ENCODE results near the gene MROH9.

MROH9 gene

DNA sequence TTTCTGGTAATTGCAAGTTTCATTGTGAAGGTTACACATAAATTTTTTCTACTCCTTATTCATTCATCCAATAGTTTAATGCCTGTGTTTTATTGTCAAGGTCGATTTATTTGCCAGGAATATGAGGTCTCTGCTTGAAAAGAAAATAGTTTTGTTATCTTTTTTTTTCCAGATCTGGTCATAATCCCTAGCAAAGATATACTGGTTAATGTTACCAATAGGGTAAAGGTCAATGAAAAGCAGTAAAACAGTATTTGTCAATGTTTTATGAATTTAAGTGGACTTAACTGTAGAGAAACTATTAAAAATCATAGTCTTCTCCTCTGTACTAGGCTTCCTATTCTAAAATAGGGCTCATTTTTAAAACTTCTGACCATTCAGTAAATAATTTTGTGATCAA, 147.3 kb downstream of the MROH9 start:
- TF ChIP-seq RAD21 (IDR thresholded peaks at IDR 0.05; ENCODE audit: low read depth) = no peak
- no peak for TF ChIP-seq NFIC (IDR thresholded peaks at IDR 0.05)
- no peak for TF ChIP-seq CREB1 (IDR thresholded peaks at IDR 0.05; ENCODE audit: low read depth)
- no peak for TF ChIP-seq REST (IDR thresholded peaks at IDR 0.05; ENCODE audit: low read depth)
- no peak for TF ChIP-seq ZBTB7A (IDR thresholded peaks at IDR 0.05; ENCODE audit: low read depth)
- no peak for TF ChIP-seq MAX (IDR thresholded peaks at IDR 0.05)
- TF ChIP-seq TAF1 (IDR thresholded peaks at IDR 0.05; ENCODE audit: low read depth) = no peak
- TF ChIP-seq CEBPB (IDR thresholded peaks at IDR 0.05) = no peak
- no peak for TF ChIP-seq TEAD4 (IDR thresholded peaks at IDR 0.05)
- TF ChIP-seq TCF12 (IDR thresholded peaks at IDR 0.05; ENCODE audit: low read depth) = no peak
- no peak for TF ChIP-seq YY1 (IDR thresholded peaks at IDR 0.05; ENCODE audit: low read depth)
- TF ChIP-seq EGR1 (IDR thresholded peaks at IDR 0.05) = no peak
- TF ChIP-seq USF1 (IDR thresholded peaks at IDR 0.05) = no peak

- TF ChIP-seq NFIC (IDR thresholded peaks at IDR 0.05) (no peak), YY1 (IDR thresholded peaks at IDR 0.05; ENCODE audit: low read depth) (no peak), MAX (IDR thresholded peaks at IDR 0.05) (no peak), CREB1 (IDR thresholded peaks at IDR 0.05; ENCODE audit: low read depth) (no peak), TCF12 (IDR thresholded peaks at IDR 0.05; ENCODE audit: low read depth) (no peak), EGR1 (IDR thresholded peaks at IDR 0.05) (no peak), FOXM1 (IDR thresholded peaks at IDR 0.05; ENCODE audit: borderline replicate concordance, low read depth) (no peak), RAD21 (IDR thresholded peaks at IDR 0.05; ENCODE audit: low read depth) (no peak), REST (IDR thresholded peaks at IDR 0.05; ENCODE audit: low read depth) (no peak), USF1 (IDR thresholded peaks at IDR 0.05) (no peak), ZBTB7A (IDR thresholded peaks at IDR 0.05; ENCODE audit: low read depth) (no peak), EP300 (IDR thresholded peaks at IDR 0.05; ENCODE audit: borderline replicate concordance) (no peak), CEBPB (IDR thresholded peaks at IDR 0.05) (no peak)
Measured at GRCh38 chr1:171083222-171083621, 147.9 kb downstream of the MROH9 start.

DNA sequence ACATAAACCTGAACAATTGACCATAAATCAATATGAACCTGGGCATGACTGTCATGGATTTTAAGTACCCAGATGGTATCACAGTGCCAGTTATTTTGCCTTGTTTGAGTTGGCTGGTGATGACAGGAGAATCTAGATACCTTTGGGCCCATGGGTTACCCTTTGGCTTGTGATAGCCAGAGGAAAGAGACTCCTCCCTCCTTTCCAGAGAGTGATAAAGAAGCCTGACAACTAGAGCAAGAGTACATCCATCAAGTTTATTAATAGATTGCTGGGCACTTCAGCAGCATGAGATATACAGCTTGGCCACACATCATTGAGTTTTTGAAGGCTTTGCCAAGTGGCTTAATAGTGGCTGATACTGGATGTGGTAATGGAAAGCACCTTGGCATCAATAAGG, 148.8 kb downstream of the MROH9 start:
- TF ChIP-seq REST (IDR thresholded peaks at IDR 0.05; ENCODE audit: low read depth) (no peak), CEBPB (IDR thresholded peaks at IDR 0.05) (no peak), EGR1 (IDR thresholded peaks at IDR 0.05) (no peak), EP300 (IDR thresholded peaks at IDR 0.05; ENCODE audit: borderline replicate concordance) (no peak), TAF1 (IDR thresholded peaks at IDR 0.05; ENCODE audit: low read depth) (no peak)

DNA sequence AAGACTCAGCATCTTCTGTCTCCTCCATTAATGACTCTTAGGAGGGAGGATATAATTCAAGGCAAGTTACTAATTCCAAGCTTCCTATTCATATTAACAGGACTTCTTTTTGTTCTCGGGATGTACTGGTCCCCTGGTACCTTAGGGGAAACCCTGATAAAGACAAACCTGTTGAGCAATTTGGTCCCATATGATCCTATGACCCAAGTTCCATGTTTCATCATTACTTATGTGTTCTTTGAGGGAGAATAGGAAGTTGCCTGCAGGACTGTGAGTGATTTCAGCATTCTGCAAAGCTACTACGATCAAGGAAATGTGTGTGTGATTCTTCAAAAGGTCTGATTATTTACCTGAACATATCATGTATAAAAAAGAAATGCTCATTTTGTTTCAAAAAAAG, 149.5 kb downstream of the MROH9 start:
- TF ChIP-seq RAD21 (IDR thresholded peaks at IDR 0.05; ENCODE audit: low read depth) (no peak), CEBPB (IDR thresholded peaks at IDR 0.05) (no peak), ZBTB7A (IDR thresholded peaks at IDR 0.05; ENCODE audit: low read depth) (no peak), USF1 (IDR thresholded peaks at IDR 0.05) (no peak), TAF1 (IDR thresholded peaks at IDR 0.05; ENCODE audit: low read depth) (no peak), TEAD4 (IDR thresholded peaks at IDR 0.05) (no peak), CREB1 (IDR thresholded peaks at IDR 0.05; ENCODE audit: low read depth) (no peak), TCF12 (IDR thresholded peaks at IDR 0.05; ENCODE audit: low read depth) (no peak), FOXM1 (IDR thresholded peaks at IDR 0.05; ENCODE audit: borderline replicate concordance, low read depth) (no peak), EGR1 (IDR thresholded peaks at IDR 0.05) (no peak), EP300 (IDR thresholded peaks at IDR 0.05; ENCODE audit: borderline replicate concordance) (no peak), YY1 (IDR thresholded peaks at IDR 0.05; ENCODE audit: low read depth) (no peak), NFIC (IDR thresholded peaks at IDR 0.05) (no peak), REST (IDR thresholded peaks at IDR 0.05; ENCODE audit: low read depth) (no peak), MAX (IDR thresholded peaks at IDR 0.05) (no peak)
